ENCODE measurements around the gene IHH.

- TF ChIP-seq CTCF (IDR thresholded peaks at IDR 0.05) (no peak), ZFX (IDR thresholded peaks at IDR 0.05; ENCODE audit: borderline replicate concordance) (no peak)
Measured at GRCh38 chr2:219024059-219024458, 36.7 kb downstream of the IHH start.

Data from 22Rv1 (cell line).